H1 (cell line): ENCODE measurements around the gene BCO1. TPM values are rescaled to one million over a fixed set of nuclear protein-coding genes. Genes with fewer than 3 reads are reported as not detected.

Experiments used
- CTCF ChIA-PET: fragments of 300-600 bp; sonication (Branson Sonifier 250); formaldehyde crosslinking; loops from one replicate; lab custom pipeline; 2021; ENCODE audit not compliant: partially characterized antibody; lab: Charles Lee
- POLR2A ChIA-PET: fragments of 300-600 bp; sonication (Branson Sonifier 250); formaldehyde crosslinking; loops from one replicate; lab custom pipeline; 2021; ENCODE audit warnings: inconsistent platforms; ENCODE audit not compliant: partially characterized antibody; lab: Charles Lee
- DNase-seq, 2 experiments: peaks; one replicate each; pipeline versions ENCODE4 v3.0.0 to v3.0.0-alpha.2; 2010 to 2022; ENCODE audit warnings: low spot score in 2 of 2, low read depth in 1 of 2, mixed read lengths in 1 of 2
- FAIRE-seq: peaks from 2 replicates; lab custom pipeline; 2011; peaks lifted over from hg19 to GRCh38; lab: Jason Lieb, UNC
- H2AFZ ChIP-seq: 2 replicates; pipeline ENCODE4 v1.8.1; 2012; ENCODE audit warnings: low read length, inconsistent platforms
- H2AK5ac ChIP-seq: 2 replicates; pipeline ENCODE4 v1.6.1; 2013; ENCODE audit warnings: low read depth, low read length
- H2BK120ac ChIP-seq: replicated peaks from 2 replicates; pipeline ENCODE3; 2013; ENCODE audit warnings: low read depth, low read length, inconsistent platforms
- H2BK12ac ChIP-seq: 2 replicates; pipeline ENCODE4 v1.6.1; 2013; ENCODE audit warnings: low read depth, low read length
- H2BK15ac ChIP-seq: 2 replicates; pipeline ENCODE4 v1.6.1; 2013; ENCODE audit warnings: low read length
- H2BK20ac ChIP-seq: 2 replicates; pipeline ENCODE4 v1.6.1; 2013; ENCODE audit warnings: low read length
- H2BK5ac ChIP-seq: 2 replicates; pipeline ENCODE4 v1.6.1; 2013; ENCODE audit warnings: low read depth, low read length
- H3K14ac ChIP-seq: 2 replicates; pipeline ENCODE4 v1.6.1; 2013; ENCODE audit warnings: inconsistent platforms; ENCODE audit not compliant: insufficient read length
- H3K18ac ChIP-seq: 2 replicates; pipeline ENCODE4 v1.6.1; 2013; ENCODE audit warnings: low read length; ENCODE audit errors: extremely low read depth
- H3K23ac ChIP-seq: 2 replicates; pipeline ENCODE4 v1.6.1; 2013; ENCODE audit warnings: inconsistent platforms; ENCODE audit not compliant: insufficient read length
- H3K23me2 ChIP-seq: 2 replicates; pipeline ENCODE4 v1.6.1; 2013; ENCODE audit warnings: low read depth, low read length
- H3K27ac ChIP-seq: 2 replicates; pipeline ENCODE4 v1.6.1; 2011; ENCODE audit warnings: low read depth, low read length, inconsistent platforms
- H3K27me3 ChIP-seq, 4 experiments: replicated peaks in 1 of 4; 1 replicate in 1 of 4; 2 replicates in 3 of 4; pipeline versions ENCODE4 v1.6.1 to v1.8.1; 2011 to 2013; ENCODE audit warnings: low read length in 3 of 4, mild to moderate bottlenecking in 3 of 4, inconsistent platforms in 2 of 4, mixed read lengths in 2 of 4, moderate library complexity in 1 of 4; ENCODE audit not compliant: control insufficient read depth in 3 of 4, insufficient read depth in 3 of 4; ENCODE audit errors: extremely low read depth in 1 of 4
- H3K36me3 ChIP-seq, 4 experiments: 2 replicates each; pipeline versions ENCODE4 v1.6.1 to v1.8.1; 2011 to 2013; ENCODE audit warnings: mild to moderate bottlenecking in 4 of 4, low read length in 3 of 4, moderate library complexity in 2 of 4, control low read depth in 1 of 4, inconsistent platforms in 1 of 4; ENCODE audit not compliant: insufficient read depth in 4 of 4, control insufficient read depth in 2 of 4
- H3K4ac ChIP-seq: replicated peaks from 2 replicates; pipeline ENCODE3; 2013; ENCODE audit warnings: low read length, low read depth, mixed read lengths, inconsistent platforms; ENCODE audit not compliant: insufficient read length
- H3K4me1 ChIP-seq, 4 experiments: replicated peaks in 1 of 4; 1 replicate in 1 of 4; 2 replicates in 3 of 4; pipeline versions ENCODE4 v1.6.1 to v1.8.1; 2011 to 2013; ENCODE audit warnings: low read length in 3 of 4, inconsistent platforms in 2 of 4, mixed read lengths in 1 of 4; ENCODE audit not compliant: insufficient read depth in 4 of 4, control insufficient read depth in 3 of 4
- H3K4me2 ChIP-seq, 2 experiments: 2 replicates each; pipeline versions ENCODE4 v1.6.1 to v1.8.1; 2011 to 2013; ENCODE audit warnings: low read depth in 2 of 2, low read length in 2 of 2, control low read depth in 1 of 2, inconsistent platforms in 1 of 2, mild to moderate bottlenecking in 1 of 2; ENCODE audit not compliant: insufficient read depth in 1 of 2
- H3K4me3 ChIP-seq, 4 experiments: fragments of 200-600, 300-600 bp in 1 of 4; sonication (generic), shearing (Covaris generic), sonication (Bioruptor Twin) in 1 of 4; 2 replicates each; pipeline versions ENCODE4 v1.5.1 to v1.8.1; 2011 to 2016; ENCODE audit warnings: low read length in 4 of 4, low read depth in 3 of 4, control low read depth in 2 of 4, inconsistent platforms in 2 of 4, mild to moderate bottlenecking in 2 of 4, mixed read lengths in 1 of 4, moderate library complexity in 1 of 4; ENCODE audit not compliant: insufficient read depth in 2 of 4; ENCODE audit errors: extremely low read depth in 1 of 4
- H3K56ac ChIP-seq: replicated peaks from 2 replicates; pipeline ENCODE3; 2013; ENCODE audit warnings: low read depth, mild to moderate bottlenecking, mixed read lengths, low read length, inconsistent platforms; ENCODE audit not compliant: insufficient read length
- H3K79me1 ChIP-seq: 2 replicates; pipeline ENCODE4 v1.6.1; 2013; ENCODE audit warnings: low read depth, low read length, control low read depth
- H3K79me2 ChIP-seq, 2 experiments: 2 replicates each; pipeline versions ENCODE4 v1.6.1 to v1.8.1; 2012 to 2013; ENCODE audit warnings: low read length in 2 of 2, mild to moderate bottlenecking in 2 of 2, inconsistent platforms in 1 of 2; ENCODE audit not compliant: insufficient read depth in 2 of 2, control insufficient read depth in 1 of 2
- H3K9ac ChIP-seq, 4 experiments: replicated peaks in 1 of 4; 1 replicate in 1 of 4; 2 replicates in 3 of 4; pipeline versions ENCODE4 v1.6.1 to v1.8.1; 2011 to 2013; ENCODE audit warnings: low read depth in 3 of 4, low read length in 3 of 4, control low read depth in 2 of 4, mild to moderate bottlenecking in 2 of 4, moderate library complexity in 2 of 4, inconsistent platforms in 1 of 4; ENCODE audit errors: extremely low read depth in 1 of 4
- H3K9me3 ChIP-seq, 2 experiments: 2 replicates each; pipeline versions ENCODE4 v1.6.1 to v1.8.1; 2012 to 2013; ENCODE audit warnings: mild to moderate bottlenecking in 2 of 2, moderate library complexity in 2 of 2, control low read depth in 1 of 2, inconsistent platforms in 1 of 2, low read depth in 1 of 2, low read length in 1 of 2, mixed read lengths in 1 of 2; ENCODE audit not compliant: insufficient read depth in 2 of 2
- H4K20me1 ChIP-seq, 2 experiments: replicated peaks in 1 of 2; 2 replicates each; pipeline versions ENCODE3 to v1.8.1; 2011 to 2013; ENCODE audit warnings: inconsistent platforms in 2 of 2, low read length in 2 of 2, mild to moderate bottlenecking in 1 of 2; ENCODE audit not compliant: insufficient read depth in 2 of 2, control insufficient read depth in 1 of 2
- H4K5ac ChIP-seq: 2 replicates; pipeline ENCODE4 v1.6.1; 2013; ENCODE audit warnings: low read length, low read depth, mixed read lengths, inconsistent platforms; ENCODE audit not compliant: insufficient read length
- H4K8ac ChIP-seq: 2 replicates; pipeline ENCODE4 v1.8.0; 2013; ENCODE audit warnings: mild to moderate bottlenecking, moderate library complexity, low read length, inconsistent platforms; ENCODE audit not compliant: insufficient read depth; ENCODE audit errors: extremely low read depth
- H4K91ac ChIP-seq: replicated peaks from 2 replicates; pipeline ENCODE3; 2013; ENCODE audit warnings: low read length, mixed read lengths, inconsistent platforms; ENCODE audit not compliant: insufficient read length
- BACH1 ChIP-seq: IDR thresholded peaks from 2 replicates; pipeline ENCODE4 v1.6.1; 2012; ENCODE audit warnings: low read length, improper control_type of control experiment
- CTCF ChIP-seq, 3 experiments: IDR thresholded peaks; 1 replicate in 2 of 3; 2 replicates in 1 of 3; pipeline versions ENCODE4 v1.5.1 to v1.6.1; 2011; ENCODE audit warnings: low read length in 3 of 3, mild to moderate bottlenecking in 3 of 3, inconsistent platforms in 2 of 3, low read depth in 1 of 3, moderate library complexity in 1 of 3; ENCODE audit not compliant: insufficient read depth in 1 of 3; ENCODE audit errors: control extremely low read depth in 1 of 3
- RAD21 ChIP-seq, 2 experiments: IDR thresholded peaks in 1 of 2; conservative IDR thresholded peaks in 1 of 2; 2 replicates each; pipeline ENCODE4 v1.6.1; 2011; ENCODE audit warnings: low read depth in 2 of 2, low read length in 2 of 2, improper control_type of control experiment in 1 of 2, inconsistent platforms in 1 of 2, mild to moderate bottlenecking in 1 of 2, moderate library complexity in 1 of 2
- WGBS, 2 experiments: shearing (Covaris generic) in 1 of 2; methylation state at CpG; one replicate each; pipeline versions ENCODE4 v1.1.6 to v1.1.7; 2013 to 2015; ENCODE audit warnings: low lambda C conversion rate in 2 of 2, mixed read lengths in 2 of 2, inconsistent platforms in 1 of 2, low coverage in 1 of 2, missing lambda C conversion rate in 1 of 2; ENCODE audit not compliant: insufficient replicate concordance in 2 of 2, insufficient coverage in 1 of 2, insufficient read length in 1 of 2; ENCODE audit errors: extremely low coverage in 1 of 2, missing lambda C conversion rate in 1 of 2; 5-methylcytosine and 5-hydroxymethylcytosine counted together
- polyA plus RNA-seq, 7 experiments: library from polyadenylated mRNA; depleted of rRNA in 3 of 7; stranded (reverse) in 5 of 7; unstranded in 2 of 7; fragments of >200 nt in 5 of 7; fragments of 200-250 nt in 2 of 7; gene quantifications; 1 replicate in 5 of 7; 2 replicates in 1 of 7; 4 replicates in 1 of 7; pipeline versions ENCODE4 v1.2.1 to v1.2.3, GENCODE V29; 2011 to 2013; ENCODE audit warnings: missing spikeins in 2 of 7, mixed read lengths in 2 of 7
- total RNA-seq: library from RNA; stranded (reverse); fragmentation: NEBNext Ultra II Directional; extraction: Animal tissue kit (Norgen Biotek cat#: 25700); gene quantifications from 2 replicates; pipeline ENCODE4 v1.2.1, GENCODE V29; 2021

BCO1 gene
- total and polyA plus RNA-seq, 2 of the 8 experiments (the other 6 are each of a cell fraction or from before 2014, with no cell fraction given) = 0.21 TPM; not detected in 1

GRCh38 chr16:81204798-81205680, 33.5 kb upstream of the BCO1 start:
- Histone ChIP-seq H3K23me2 (no peaks in the 10 kb centered on the region), H3K4me2 (no peak overlapping the region), H3K27me3 (no peaks in the 10 kb centered on the region), H3K18ac (no peak overlapping the region), H4K8ac (no peak overlapping the region), H3K79me1 (no peaks in the 10 kb centered on the region), H3K79me2 (no peaks in the 10 kb centered on the region), H4K20me1 (no peaks in the 10 kb centered on the region), H2BK12ac (no peak overlapping the region), H2BK5ac (no peak overlapping the region), H3K4ac (no peak overlapping the region), H3K9me3 (no peaks in the 10 kb centered on the region), H3K4me3 (no peak overlapping the region), H2AFZ (no peak overlapping the region), H3K27ac (no peak overlapping the region), H2AK5ac (no peak overlapping the region), H2BK15ac (no peak overlapping the region), H2BK120ac (no peak overlapping the region), H2BK20ac (no peak overlapping the region), H3K14ac (no peak overlapping the region), H3K9ac (no peak overlapping the region), H3K4me1 (no peaks in the 10 kb centered on the region), H4K5ac (no peak overlapping the region), H3K23ac (no peak overlapping the region), H3K56ac (no peak overlapping the region), H3K36me3 (no peaks in the 10 kb centered on the region), H4K91ac (no peak overlapping the region)
- peak in 1 of 2 experiments; percentile 55 for DNase-seq
- CTCF ChIA-PET = interaction anchor here (0.6 to 6.0 kb wide), 44 partner anchors 10 to 1720 kb away, joined by 3 to 71 read pairs (median 4); no protein-coding TSS in a partner anchor
- POLR2A ChIA-PET = interaction anchor here (0.6 kb wide), 2 partner anchors 18 to 30 kb away, joined by 3 to 4 read pairs; no protein-coding TSS in a partner anchor
- WGBS, 2 experiments = 49% methylated on average over 13 of the region's 14 CpGs; no CpG with 5 or more reads in 1 of the 2 experiments
- peak; percentile 79 for FAIRE-seq
- TF ChIP-seq CTCF (IDR thresholded peaks at IDR 0.05; ENCODE audit: control extremely low read depth in 1 of 3, insufficient read depth in 1 of 3, low read depth in 1 of 3, low read length in 3 of 3) (peak; percentile 36 to 71 (median 68)), RAD21 (IDR thresholded peaks at IDR 0.05 in 1 of 2, conservative IDR thresholded peaks at IDR 0.05 in 1 of 2; ENCODE audit: low read depth in 2 of 2, low read length in 2 of 2) (peak; percentile 55 to 69), BACH1 (no peak)
